NT2/D1 (cell line): Measurements from ENCODE around the gene TCF23.

Experiments used
- SUZ12 ChIP-seq: IDR thresholded peaks from 2 replicates; pipeline ENCODE4 v1.6.1; 2011; ENCODE audit not compliant: insufficient read length, insufficient read depth; ENCODE audit errors: extremely low read depth
- YY1 ChIP-seq: IDR thresholded peaks from 2 replicates; pipeline ENCODE4 v1.6.1; 2011; ENCODE audit not compliant: insufficient read length, insufficient read depth
- ZNF274 ChIP-seq: IDR thresholded peaks from 2 replicates; pipeline ENCODE4 v1.6.1; 2011; ENCODE audit warnings: mild to moderate bottlenecking, low read depth, low read length

- TF ChIP-seq YY1: no peak
- TF ChIP-seq SUZ12: no peak
- TF ChIP-seq ZNF274: no peak
Observed at GRCh38 chr2:27100036-27100435, 48.8 kb upstream of the TCF23 start.
